Uterus (tissue), 4 donors: ENCODE results near the gene FAM110D. TPM values are rescaled to one million over a fixed set of nuclear protein-coding genes. Genes with fewer than 3 reads are reported as not detected.

ENCODE experiments used
- DNase-seq, 2 donors: peaks; one replicate each; pipeline ENCODE4 v3.0.0-alpha.2; 2019 to 2020
- H3K27ac ChIP-seq, 2 donors: fragments of 200-600 bp; sonication (generic); 1 replicate in 1 of 2; 2 replicates in 1 of 2; pipeline ENCODE4 v1.5.1; 2016 to 2018
- H3K27me3 ChIP-seq, 2 donors: fragments of 200-600 bp; sonication (generic); one replicate each; pipeline ENCODE4 v1.5.1; 2018 to 2019; ENCODE audit warnings: control low read depth in 1 of 2
- H3K36me3 ChIP-seq, 2 donors: fragments of 200-600 bp; sonication (generic); one replicate each; pipeline ENCODE4 v1.5.1; 2019; ENCODE audit warnings: control low read depth in 1 of 2
- H3K4me1 ChIP-seq, 2 donors: fragments of 200-600 bp; sonication (generic); one replicate each; pipeline ENCODE4 v1.5.1; 2018 to 2019; ENCODE audit warnings: control low read depth in 1 of 2
- H3K4me3 ChIP-seq, 2 donors: fragments of 200-600 bp; sonication (generic); 1 replicate in 1 of 2; 2 replicates in 1 of 2; pipeline ENCODE4 v1.5.1; 2018 to 2019; ENCODE audit warnings: mild to moderate bottlenecking in 1 of 2
- H3K9me3 ChIP-seq, 2 donors: fragments of 200-600 bp; sonication (generic); one replicate each; pipeline ENCODE4 v1.5.1; 2019; ENCODE audit warnings: control low read depth in 1 of 2
- CTCF ChIP-seq, 4 experiments: fragments of 200-600 bp in 2 of 4; fragments of 450-650 bp in 2 of 4; sonication (generic) in 2 of 4; IDR thresholded peaks; one replicate each; pipeline ENCODE4 v1.5.1; 2016 to 2019; ENCODE audit warnings: antibody characterized with exemption in 4 of 4, mild to moderate bottlenecking in 2 of 4, moderate library complexity in 1 of 4
- POLR2A ChIP-seq, 2 donors: fragments of 450-650 bp; IDR thresholded peaks; one replicate each; pipeline ENCODE4 v1.6.1; 2016; ENCODE audit warnings: antibody characterized with exemption in 2 of 2, mild to moderate bottlenecking in 1 of 2, moderate library complexity in 1 of 2
- intact Hi-C: fragments of 100-400 bp; cut with DNase I; formaldehyde crosslinking; loops from one replicate; pipeline ENCODE4 v1.15.1; 2023; ENCODE audit warnings: low total_unique reads
- total RNA-seq, 4 donors: library from RNA; depleted of rRNA in 3 of 4; stranded (reverse); fragments of >200 nt in 3 of 4; gene quantifications; one replicate each; pipeline versions ENCODE4 v1.1.0 to v1.2.4, GENCODE V29; 2014 to 2023
- donor health status: DM: yes; HTN: yes; CAD: no.

Gene FAM110D
- total RNA-seq, 4 donors from 2014 or later: 3.2 to 21.0 (median 14.0) TPM

GRCh38 chr1:26169669-26170471 lies 11.0 kb downstream of the FAM110D start, which contains the start of gene ZNF593:
Gene ZNF593 (plus strand): TSS chr1:26169908. CDS start chr1:26169984, 76 bp downstream.
- peak within 1 kb of the TSS; percentile 64 to 79 for H3K4me3 ChIP-seq
- H3K4me1 ChIP-seq: peaks cover 0 to 5% of the 10 kb centered on the region in 2 donors
- no peaks in the 10 kb centered on the region for H3K36me3 ChIP-seq
- peak within 1 kb of the TSS; percentile 63 to 85 for H3K27ac ChIP-seq
- intact Hi-C loops: no loop called here
- H3K9me3 ChIP-seq: no peaks in the 10 kb centered on the region
- peak; percentile 90 to 91 for DNase-seq
- peak; percentile 83 to 98 (median 96) for TF ChIP-seq CTCF (IDR thresholded peaks at IDR 0.05)
- peak; percentile 19 to 72 for TF ChIP-seq POLR2A (IDR thresholded peaks at IDR 0.05)
- H3K27me3 ChIP-seq: no peaks in the 10 kb centered on the region

- intact Hi-C loops: no loop called here
- H3K4me3 ChIP-seq: peak overlapping the region; percentile 64 to 79
- DNase-seq: no peak
- H3K36me3 ChIP-seq: no peaks in the 10 kb centered on the region
- peaks cover 0 to 5% of the 10 kb centered on the region in 2 donors for H3K4me1 ChIP-seq
- peak overlapping the region; percentile 63 to 85 for H3K27ac ChIP-seq
- no peaks in the 10 kb centered on the region for H3K9me3 ChIP-seq
- TF ChIP-seq POLR2A (IDR thresholded peaks at IDR 0.05) (no peak), CTCF (IDR thresholded peaks at IDR 0.05) (no peak)
- no peaks in the 10 kb centered on the region for H3K27me3 ChIP-seq
Measured at GRCh38 chr1:26170472-26170821, 11.6 kb downstream of the FAM110D start.

GRCh38 chr1:26171084-26172072 lies 12.5 kb downstream of the FAM110D start, which contains the start of gene ZNF593OS:
Gene ZNF593OS (minus strand): TSS chr1:26171832. CDS start chr1:26171661, 171 bp downstream.
- Histone ChIP-seq H3K27me3 (no peaks in the 10 kb centered on the region), H3K36me3 (no peaks in the 10 kb centered on the region), H3K27ac (no peak within 1 kb of the TSS), H3K9me3 (no peaks in the 10 kb centered on the region), H3K4me1 (peaks cover 0 to 5% of the 10 kb centered on the region in 2 donors), H3K4me3 (no peak within 1 kb of the TSS)
- TF ChIP-seq CTCF (IDR thresholded peaks at IDR 0.05): no peak
- TF ChIP-seq POLR2A (IDR thresholded peaks at IDR 0.05): no peak
- intact Hi-C loops: no loop called here
- DNase-seq: no peak

GRCh38 chr1:26175346-26175745 lies 16.5 kb downstream of the FAM110D start:
- no peak for TF ChIP-seq POLR2A (IDR thresholded peaks at IDR 0.05)
- TF ChIP-seq CTCF (IDR thresholded peaks at IDR 0.05): no peak
- H3K4me3 ChIP-seq: no peak overlapping the region

More at GRCh38 chr1:26175346-26175745, 16.5 kb downstream of the FAM110D start:
- no peaks in the 10 kb centered on the region for H3K9me3 ChIP-seq
- intact Hi-C loops: no loop called here
- no peaks in the 10 kb centered on the region for H3K27me3 ChIP-seq
- no peak overlapping the region for H3K27ac ChIP-seq
- peaks cover 0 to 5% of the 10 kb centered on the region in 2 donors for H3K4me1 ChIP-seq
- no peaks in the 10 kb centered on the region for H3K36me3 ChIP-seq
- DNase-seq: no peak
